ENCODE data around the gene CCDC60.

- TF ChIP-seq EZH2 (IDR thresholded peaks at IDR 0.05; ENCODE audit: insufficient read depth, poor library complexity, severe bottlenecking), result no peak
- no peak for TF ChIP-seq EZH2phosphoT487 (IDR thresholded peaks at IDR 0.05; ENCODE audit: insufficient read depth, low read depth)
Observed at GRCh38 chr12:119468296-119468695, 133.8 kb downstream of the CCDC60 start.

Data from GM23248 (cell line).